ENCODE data around the gene TBC1D22B. TPM values are rescaled to one million over a fixed set of nuclear protein-coding genes. Genes with fewer than 3 reads are reported as not detected.

TBC1D22B gene
- total and polyA plus RNA-seq, 12 donors, result 7.4 to 21.9 (median 15.7) TPM

GRCh38 chr6:37298958-37299357, 41.4 kb downstream of the TBC1D22B start:
- Histone ChIP-seq H3K4me1 (replicated peaks in 1 of 2) (no peaks in the 10 kb centered on the region), H3K4me3 (no peak overlapping the region), H3K27ac (no peak overlapping the region), H3K36me3 (replicated peaks in 1 of 2) (peaks cover 0 to 34% of the 10 kb centered on the region in 2 donors), H3K9me3 (replicated peaks in 1 of 3) (no peaks in the 10 kb centered on the region), H3K27me3 (no peaks in the 10 kb centered on the region)
- intact Hi-C loops (cut with DNase I), result no loop called here
- DNase-seq, result no peak
- TF ChIP-seq CTCF (IDR thresholded peaks at IDR 0.05), result no peak
- no peak for TF ChIP-seq POLR2A (IDR thresholded peaks at IDR 0.05)

GRCh38 chr6:37299990-37300389, 42.4 kb downstream of the TBC1D22B start:
- H3K4me1 ChIP-seq (replicated peaks in 1 of 2), result no peaks in the 10 kb centered on the region
- no peaks in the 10 kb centered on the region for H3K9me3 ChIP-seq (replicated peaks in 1 of 3)
- DNase-seq, result no peak
- intact Hi-C loops (cut with DNase I), result no loop called here
- no peak overlapping the region for H3K27ac ChIP-seq
- no peak for TF ChIP-seq POLR2A (IDR thresholded peaks at IDR 0.05)
- TF ChIP-seq CTCF (IDR thresholded peaks at IDR 0.05), result no peak
- H3K27me3 ChIP-seq, result no peaks in the 10 kb centered on the region
- whole genome bisulfite sequencing, 4 donors, result 86 to 96% (median 88%) methylated on average over 4 of the region's 4 CpGs
- H3K4me3 ChIP-seq, result no peak overlapping the region
- H3K36me3 ChIP-seq (replicated peaks in 1 of 2), result peaks cover 0 to 34% of the 10 kb centered on the region in 2 donors

GRCh38 chr6:37302086-37302686, 44.6 kb downstream of the TBC1D22B start:
- intact Hi-C loops (cut with DNase I), result no loop called here
- WGBS, 4 donors, result 75 to 89% (median 83%) methylated on average over 1 of the region's 1 CpG
- no peak for TF ChIP-seq POLR2A (IDR thresholded peaks at IDR 0.05)
- TF ChIP-seq CTCF (IDR thresholded peaks at IDR 0.05), result no peak
- no peak for DNase-seq
- Histone ChIP-seq H3K36me3 (replicated peaks in 1 of 2) (peaks cover 0 to 28% of the 10 kb centered on the region in 2 donors), H3K4me1 (replicated peaks in 1 of 2) (no peaks in the 10 kb centered on the region), H3K9me3 (replicated peaks in 1 of 3) (no peaks in the 10 kb centered on the region), H3K27me3 (no peaks in the 10 kb centered on the region), H3K4me3 (no peak overlapping the region), H3K27ac (no peak overlapping the region)

GRCh38 chr6:37303091-37303660, 45.6 kb downstream of the TBC1D22B start:
- Histone ChIP-seq H3K9me3 (replicated peaks in 1 of 3) (no peaks in the 10 kb centered on the region), H3K27ac (no peak overlapping the region), H3K36me3 (replicated peaks in 1 of 2) (peaks cover 0 to 27% of the 10 kb centered on the region in 2 donors), H3K4me3 (no peak overlapping the region), H3K4me1 (replicated peaks in 1 of 2) (peaks cover 0 to 2% of the 10 kb centered on the region in 2 donors), H3K27me3 (no peaks in the 10 kb centered on the region)
- WGBS, 4 donors, result 73 to 82% (median 80%) methylated on average over 6 of the region's 6 CpGs
- TF ChIP-seq CTCF (IDR thresholded peaks at IDR 0.05) (no peak), POLR2A (IDR thresholded peaks at IDR 0.05) (no peak)
- no peak for DNase-seq
- intact Hi-C loops (cut with DNase I), result no loop called here
